Motor neuron (in vitro differentiated cells): Measurements from ENCODE around the gene TNIK. TPM values are rescaled to one million over a fixed set of nuclear protein-coding genes. Genes with fewer than 3 reads are reported as not detected.
A peak's percentile ranks its signal among the peaks of the same experiment; 100 is the strongest.

Experiments used
- ATAC-seq, 8 experiments: fragments of 200-7000 bp; cut with Tn5 transposase; replicated peaks in 6 of 8; 2 replicates each; pipeline ENCODE4 v1.8.0; 2021; ENCODE audit warnings: mild to moderate bottlenecking in 8 of 8, moderate library complexity in 8 of 8
- H3K27ac ChIP-seq, 2 donors: fragments of 250-450 bp; sonication (Bioruptor Pico); 2 replicates each; pipeline ENCODE4 v1.9.0; 2021; ENCODE audit warnings: antibody characterized with exemption in 2 of 2, mild to moderate bottlenecking in 2 of 2, moderate library complexity in 1 of 2
- H3K4me1 ChIP-seq, 2 donors: fragments of 250-450 bp; sonication (Bioruptor Pico); replicated peaks in 1 of 2; 2 replicates each; pipeline ENCODE4 v1.6.1; 2021; ENCODE audit warnings: antibody characterized with exemption in 2 of 2, mild to moderate bottlenecking in 2 of 2, moderate library complexity in 1 of 2
- H3K4me3 ChIP-seq, 5 donors: fragments of 250-450 bp; sonication (Bioruptor Pico); 2 replicates each; pipeline ENCODE4 v1.9.0; 2021; ENCODE audit warnings: antibody characterized with exemption in 5 of 5, mild to moderate bottlenecking in 5 of 5, moderate library complexity in 4 of 5
- WGBS, 10 experiments: fragments of 450-650 bp; shearing (Covaris generic); methylation state at CpG; one replicate each; pipeline ENCODE4 v1.0.0; 2022; 5-methylcytosine and 5-hydroxymethylcytosine counted together
- in situ Hi-C, 9 experiments: fragments of 400-800 bp; cut with MboI; loops; one replicate each; pipeline ENCODE4 v1.15.0; 2021; ENCODE audit warnings: low sequenced_read_pairs in 9 of 9, low pct_unique_long_range_greater_than_20kb in 2 of 9; ENCODE audit not compliant: unreplicated experiment in 9 of 9
- total RNA-seq, 8 experiments: library from RNA; unstranded; fragments of 300-600 nt; gene quantifications; 2 replicates each; pipeline versions ENCODE4 v1.2.3 to v1.2.4, GENCODE V29; 2022

Gene TNIK
- total RNA-seq, 8 experiments from 2014 or later, result 0.87 to 76.5 (median 23.3) TPM

DNA sequence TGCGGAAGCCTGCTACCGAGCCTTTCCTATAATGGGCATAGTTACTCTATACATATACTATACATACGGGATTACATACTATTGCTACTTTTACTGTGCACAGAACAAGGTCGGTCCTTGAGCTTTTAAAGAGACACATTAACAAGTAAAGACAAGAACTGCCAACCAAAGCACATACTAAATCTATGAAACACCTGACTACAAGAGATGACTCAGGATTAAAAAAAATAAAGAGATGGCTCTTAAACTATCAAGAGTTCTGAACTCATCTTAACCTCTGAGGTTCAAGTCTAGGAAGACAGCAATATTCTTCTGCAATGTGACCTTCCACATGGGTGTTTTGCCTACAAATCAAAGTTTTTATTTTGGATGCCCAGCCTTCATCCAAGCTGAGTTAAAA, 106.8 kb downstream of the TNIK start:
- ATAC-seq, result no peak
- in situ Hi-C loops, result no loop called here
- H3K4me3 ChIP-seq, result no peak overlapping the region
- 20 to 100% (median 90%) methylated on average over 1 to 4 of the region's 4 CpGs; no CpG with 5 or more reads in 2 of the 10 experiments for WGBS, 10 experiments
- no peak overlapping the region for H3K27ac ChIP-seq
- H3K4me1 ChIP-seq, result peaks cover 17 to 22% of the 10 kb centered on the region in 2 donors

DNA sequence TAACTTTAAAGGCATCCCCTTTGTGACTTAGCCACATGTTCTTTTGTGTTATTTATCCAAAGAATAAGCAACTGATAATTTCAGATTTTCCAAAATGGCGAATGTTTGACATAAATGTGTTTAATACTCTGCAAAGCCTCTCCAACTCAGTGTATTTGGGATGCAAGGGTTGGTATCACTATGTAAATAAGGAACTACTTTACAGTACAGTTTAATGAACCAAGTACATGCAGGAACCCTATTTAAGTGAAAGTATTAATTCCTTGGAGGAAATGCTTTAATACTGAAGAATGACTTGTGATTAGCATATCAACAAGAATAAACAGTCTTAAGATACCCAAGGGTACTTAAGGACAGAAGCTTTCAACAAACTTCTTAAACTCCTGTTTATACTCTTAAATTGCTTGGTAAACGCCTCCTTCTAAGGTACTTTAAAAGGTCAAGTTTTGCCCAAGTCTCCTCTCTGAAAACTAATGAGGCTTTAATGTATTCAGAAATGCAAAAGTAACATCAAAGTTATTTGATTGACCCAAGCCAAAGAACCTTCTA, 107.7 kb downstream of the TNIK start:
- WGBS, 10 experiments, result 60 to 100% (median 90%) methylated on average over 1 to 2 of the region's 2 CpGs; no CpG with 5 or more reads in 1 of the 10 experiments
- Histone ChIP-seq H3K4me1 (peaks cover 25 to 32% of the 10 kb centered on the region in 2 donors), H3K4me3 (no peak overlapping the region), H3K27ac (no peak overlapping the region)
- no peak for ATAC-seq
- in situ Hi-C loops, result no loop called here

DNA sequence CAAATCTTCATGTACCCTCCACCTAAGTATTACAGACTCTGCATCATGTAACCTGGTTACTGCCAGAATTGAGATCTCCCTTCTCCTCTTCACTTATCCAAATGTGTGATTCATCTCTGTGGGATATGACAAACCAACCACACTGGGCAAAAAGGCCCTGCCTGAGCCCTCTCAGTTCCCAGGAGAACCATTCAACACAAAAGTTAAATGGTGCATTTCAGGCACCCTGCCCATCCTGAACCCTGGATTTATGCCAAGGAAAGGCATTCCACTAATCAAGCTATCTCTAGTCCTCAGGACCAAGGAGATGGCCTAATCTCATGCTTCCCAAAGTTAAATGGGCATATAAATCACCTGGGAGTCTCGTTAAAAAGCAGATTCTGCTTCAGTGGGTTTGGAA, 108.5 kb downstream of the TNIK start:
- no peak overlapping the region for H3K27ac ChIP-seq
- H3K4me1 ChIP-seq, result peaks cover 33 to 40% of the 10 kb centered on the region in 2 donors
- WGBS, 10 experiments, result 60 to 80% (median 67%) methylated on average over 1 of the region's 1 CpG; no CpG with 5 or more reads in 7 of the 10 experiments
- in situ Hi-C loops, result no loop called here
- ATAC-seq, result peak in 3 of 8 experiments; percentile 2 to 54 (median 38)
- H3K4me3 ChIP-seq, result no peak overlapping the region

DNA sequence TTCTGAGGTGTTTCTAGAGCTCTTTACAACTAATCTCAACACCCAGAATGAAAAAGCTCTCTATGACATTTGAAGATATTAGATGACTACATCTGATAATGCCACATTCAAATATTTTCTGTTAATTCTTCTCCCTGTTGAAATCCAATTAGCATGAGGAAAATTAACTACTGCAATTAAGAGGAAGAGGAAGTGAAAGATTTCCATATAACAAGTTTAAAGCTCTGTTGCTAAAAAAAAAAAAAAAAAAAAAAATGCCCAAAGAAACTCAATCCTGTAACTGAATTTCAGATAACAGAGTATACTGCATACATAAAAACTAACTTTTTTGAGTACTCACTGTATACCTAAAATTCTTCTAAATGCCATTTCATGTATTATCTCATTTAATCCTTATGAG, 109.8 kb downstream of the TNIK start:
- no peak for ATAC-seq
- in situ Hi-C loops, result no loop called here
- peaks cover 34 to 44% of the 10 kb centered on the region in 2 donors for H3K4me1 ChIP-seq
- H3K27ac ChIP-seq, result no peak overlapping the region
- H3K4me3 ChIP-seq, result no peak overlapping the region

DNA sequence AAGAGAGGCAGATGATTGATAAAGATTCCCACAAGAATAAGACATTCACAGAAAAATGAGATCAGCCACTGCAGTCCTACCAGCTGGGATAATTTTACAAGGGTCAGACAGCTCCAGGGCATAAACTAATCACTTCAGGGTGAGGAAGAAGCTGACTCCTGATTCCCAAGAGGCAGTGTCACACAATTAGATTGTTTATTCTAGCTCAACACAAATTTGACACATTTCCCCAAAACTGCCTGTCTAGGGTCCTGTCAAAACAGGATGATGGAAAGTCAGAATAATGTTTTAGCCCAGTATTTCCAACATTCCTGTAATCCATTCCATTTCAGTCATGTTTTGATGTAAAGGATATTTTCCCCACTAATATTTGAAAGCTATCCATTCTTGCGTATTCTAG, 110.8 kb downstream of the TNIK start:
- in situ Hi-C loops, result no loop called here
- ATAC-seq, result peak in 5 of 8 experiments; percentile 53 to 92 (median 79)
- Histone ChIP-seq H3K4me1 (peaks cover 39 to 41% of the 10 kb centered on the region in 2 donors), H3K27ac (no peak overlapping the region), H3K4me3 (no peak overlapping the region)
- 75 to 100% (median 100%) methylated on average over 1 of the region's 1 CpG; no CpG with 5 or more reads in 1 of the 10 experiments for WGBS, 10 experiments

DNA sequence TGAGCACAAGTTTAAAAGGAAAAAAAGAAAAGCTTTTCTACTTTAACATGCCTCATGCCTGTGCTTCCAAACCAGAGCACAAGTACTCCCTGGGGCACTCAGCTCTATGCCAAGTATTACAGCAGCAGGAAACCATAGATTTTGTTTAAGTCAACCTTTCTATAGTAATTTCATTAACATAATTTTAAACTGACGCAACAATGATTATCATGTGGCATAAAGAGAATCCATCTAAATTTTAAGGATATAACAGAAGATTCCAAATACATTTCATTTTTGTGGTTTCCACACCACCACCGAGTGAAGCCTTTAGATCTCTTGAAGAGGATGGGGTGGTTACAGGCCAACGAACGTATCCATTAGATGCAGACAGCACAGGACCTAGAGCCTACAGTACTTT, 112.1 kb downstream of the TNIK start:
- in situ Hi-C loops, result no loop called here
- 22 to 89% (median 81%) methylated on average over 1 to 4 of the region's 4 CpGs for WGBS, 10 experiments
- Histone ChIP-seq H3K4me1 (peaks cover 38% of the 10 kb centered on the region in 2 donors), H3K4me3 (no peak overlapping the region), H3K27ac (no peak overlapping the region)
- no peak for ATAC-seq

DNA sequence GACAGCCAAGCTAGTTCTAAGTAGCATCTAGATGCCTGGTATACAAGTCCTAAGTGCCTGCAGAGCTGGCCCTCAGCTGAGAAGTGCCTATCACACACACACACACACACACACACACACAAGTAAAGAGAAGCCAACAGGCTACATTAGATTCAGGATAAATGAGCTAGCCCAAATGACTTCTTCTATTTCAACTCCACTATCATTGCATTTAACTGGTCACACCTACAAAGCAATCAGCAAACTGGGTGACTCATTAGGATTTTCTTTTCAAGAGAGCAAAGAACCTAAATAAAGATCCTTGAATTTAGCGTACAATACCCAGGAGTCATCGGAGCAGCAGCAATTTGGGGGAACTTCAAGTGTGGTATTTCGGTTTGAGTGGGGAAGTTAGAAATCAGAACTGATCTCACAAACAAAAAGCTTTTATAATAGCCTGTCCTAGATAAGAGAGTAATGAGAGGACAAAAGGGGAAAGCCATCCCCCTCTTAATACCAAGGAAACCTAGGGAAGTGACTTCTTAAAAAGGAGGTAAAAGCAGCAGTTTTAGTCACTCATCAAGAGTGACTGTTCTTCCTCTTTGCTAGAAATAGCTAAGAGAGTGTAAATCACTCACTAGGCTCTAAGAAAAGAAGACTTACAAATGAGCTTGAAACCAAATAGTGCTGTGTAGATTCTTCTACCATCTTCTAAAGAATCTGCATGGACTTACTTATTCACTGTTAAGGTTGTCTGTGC, 112.7 kb downstream of the TNIK start:
- no peak overlapping the region for H3K27ac ChIP-seq
- no peak overlapping the region for H3K4me3 ChIP-seq
- in situ Hi-C loops, result no loop called here
- 14 to 67% (median 43%) methylated on average over 1 to 3 of the region's 3 CpGs; no CpG with 5 or more reads in 4 of the 10 experiments for WGBS, 10 experiments
- ATAC-seq, result peak in 7 of 8 experiments; percentile 3 to 46 (median 13)
- peaks cover 36 to 38% of the 10 kb centered on the region in 2 donors for H3K4me1 ChIP-seq

DNA sequence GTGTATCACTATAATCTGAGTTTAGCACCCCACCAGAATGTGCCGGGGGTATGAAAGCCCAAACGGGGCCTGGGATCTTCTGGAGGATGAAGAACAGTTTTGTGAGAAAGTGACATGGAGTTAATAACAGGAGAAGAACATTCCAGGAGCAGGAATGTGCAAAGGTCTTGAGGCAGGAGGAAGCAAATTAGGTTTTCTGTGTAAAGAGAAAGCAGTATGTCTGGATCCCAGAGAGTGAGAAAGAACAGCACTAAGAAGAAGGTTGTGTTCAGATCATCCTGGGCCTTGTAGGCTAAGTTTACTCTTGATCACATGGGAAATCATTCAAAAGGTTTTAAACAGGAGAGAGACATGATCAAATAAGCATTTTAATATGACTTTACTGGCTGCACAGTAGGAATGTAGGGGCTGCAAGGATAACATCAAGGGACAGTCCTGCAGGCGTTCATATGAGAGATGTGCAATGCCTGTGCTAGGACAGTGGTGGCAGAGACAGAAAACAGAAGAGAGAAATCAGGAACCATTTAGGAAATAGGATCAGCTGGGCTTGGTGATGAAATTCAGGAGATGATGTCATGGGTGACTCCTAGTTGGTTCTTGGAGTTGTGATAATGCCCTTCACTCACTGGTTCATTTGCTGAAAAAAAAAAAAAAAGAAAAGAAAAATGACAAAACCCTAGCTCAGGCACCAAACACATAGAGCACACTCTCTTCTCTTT, 113.5 kb downstream of the TNIK start:
- WGBS, 10 experiments, result 73 to 100% (median 98%) methylated on average over 1 to 3 of the region's 3 CpGs; no CpG with 5 or more reads in 2 of the 10 experiments
- no peak overlapping the region for H3K4me3 ChIP-seq
- in situ Hi-C loops, result no loop called here
- H3K4me1 ChIP-seq, result peaks cover 36 to 38% of the 10 kb centered on the region in 2 donors
- H3K27ac ChIP-seq, result no peak overlapping the region
- ATAC-seq, result peak in 6 of 8 experiments; percentile 15 to 83 (median 60)

DNA sequence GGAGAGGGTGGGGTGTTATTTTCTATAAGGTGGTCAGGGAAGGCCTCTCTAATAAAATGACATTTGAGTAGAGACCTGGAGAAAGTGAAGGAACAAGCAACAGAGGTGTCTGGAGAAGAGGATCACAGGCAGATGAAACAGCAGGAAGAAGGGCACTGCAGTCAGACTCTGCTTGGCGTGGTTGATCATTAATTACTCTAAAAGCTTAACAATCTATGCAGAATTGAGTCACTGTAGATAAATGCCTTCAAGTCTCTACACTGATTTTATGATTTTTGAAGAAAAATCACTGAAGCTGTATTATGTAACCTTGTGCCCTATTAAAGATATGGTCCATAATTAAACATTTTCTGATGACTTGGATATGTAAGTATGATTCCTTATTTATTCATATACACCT, 114.2 kb downstream of the TNIK start:
- Histone ChIP-seq H3K4me3 (no peak overlapping the region), H3K4me1 (peaks cover 36 to 38% of the 10 kb centered on the region in 2 donors), H3K27ac (no peak overlapping the region)
- no peak for ATAC-seq
- 40 to 100% (median 82%) methylated on average over 1 of the region's 1 CpG; no CpG with 5 or more reads in 1 of the 10 experiments for WGBS, 10 experiments
- in situ Hi-C loops, result no loop called here

DNA sequence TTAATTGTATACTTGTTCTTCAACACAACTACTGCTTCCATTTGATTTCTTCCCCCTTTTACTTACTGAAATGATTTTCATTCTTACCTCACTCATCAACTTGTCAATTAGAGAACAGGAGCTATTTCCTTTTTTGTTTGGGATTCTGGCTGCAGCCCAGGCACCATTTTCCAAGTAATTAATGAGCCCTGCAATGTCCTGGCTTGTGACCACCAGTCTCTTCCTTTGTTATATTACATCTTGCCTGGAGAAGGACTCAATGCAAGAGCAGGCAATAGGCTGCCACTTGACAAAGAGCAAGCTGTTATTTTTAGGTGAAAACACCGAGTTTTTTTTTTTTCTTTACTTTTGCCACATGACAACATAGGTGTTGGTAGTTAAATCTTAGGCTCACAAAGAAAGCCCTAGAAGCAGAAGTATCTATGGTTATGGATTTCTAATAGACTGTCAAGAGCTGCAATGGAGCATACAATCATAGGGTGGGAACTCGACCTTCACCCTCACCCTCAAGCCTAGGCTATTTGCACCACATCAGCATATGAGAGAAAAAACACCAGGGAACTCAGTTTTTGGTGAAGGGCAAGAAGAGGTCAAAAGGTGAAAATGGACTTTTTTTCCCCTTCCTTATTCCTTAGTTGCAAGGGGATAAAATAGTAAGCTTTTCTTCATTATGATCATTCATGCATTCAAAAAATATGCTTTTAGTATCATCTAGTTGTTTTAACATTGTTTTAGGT, 114.9 kb downstream of the TNIK start:
- peak in 3 of 8 experiments; percentile 41 to 58 (median 57) for ATAC-seq
- Histone ChIP-seq H3K27ac (no peak overlapping the region), H3K4me1 (peaks cover 36 to 38% of the 10 kb centered on the region in 2 donors), H3K4me3 (no peak overlapping the region)
- WGBS, 10 experiments, result 0 to 33% (median 20%) methylated on average over 1 to 2 of the region's 2 CpGs; no CpG with 5 or more reads in 1 of the 10 experiments
- in situ Hi-C loops, result no loop called here

DNA sequence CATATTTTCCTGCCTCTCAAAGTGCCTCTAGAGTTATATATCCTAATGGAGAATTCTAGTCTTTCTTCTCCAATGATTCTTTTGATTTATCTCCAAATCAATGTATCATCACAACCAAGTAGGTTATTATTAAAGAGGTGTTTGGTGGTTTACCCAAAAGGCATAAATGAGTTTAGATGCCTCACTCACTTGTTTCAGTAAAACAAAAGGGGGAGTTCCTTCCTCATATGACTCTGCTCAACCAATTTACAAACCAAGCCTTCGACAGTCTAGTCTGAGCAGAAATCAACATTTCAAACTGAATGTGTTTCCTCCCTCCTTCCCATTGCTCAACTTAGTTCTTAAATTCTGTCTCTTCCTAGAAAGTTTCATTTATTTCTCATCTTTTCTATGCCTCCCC, 116.5 kb downstream of the TNIK start:
- H3K4me1 ChIP-seq, result peaks cover 24 to 26% of the 10 kb centered on the region in 2 donors
- no peak overlapping the region for H3K27ac ChIP-seq
- WGBS, 10 experiments, result 17 to 100% (median 80%) methylated on average over 1 of the region's 1 CpG; no CpG with 5 or more reads in 1 of the 10 experiments
- H3K4me3 ChIP-seq, result no peak overlapping the region
- no peak for ATAC-seq
- in situ Hi-C loops, result no loop called here

DNA sequence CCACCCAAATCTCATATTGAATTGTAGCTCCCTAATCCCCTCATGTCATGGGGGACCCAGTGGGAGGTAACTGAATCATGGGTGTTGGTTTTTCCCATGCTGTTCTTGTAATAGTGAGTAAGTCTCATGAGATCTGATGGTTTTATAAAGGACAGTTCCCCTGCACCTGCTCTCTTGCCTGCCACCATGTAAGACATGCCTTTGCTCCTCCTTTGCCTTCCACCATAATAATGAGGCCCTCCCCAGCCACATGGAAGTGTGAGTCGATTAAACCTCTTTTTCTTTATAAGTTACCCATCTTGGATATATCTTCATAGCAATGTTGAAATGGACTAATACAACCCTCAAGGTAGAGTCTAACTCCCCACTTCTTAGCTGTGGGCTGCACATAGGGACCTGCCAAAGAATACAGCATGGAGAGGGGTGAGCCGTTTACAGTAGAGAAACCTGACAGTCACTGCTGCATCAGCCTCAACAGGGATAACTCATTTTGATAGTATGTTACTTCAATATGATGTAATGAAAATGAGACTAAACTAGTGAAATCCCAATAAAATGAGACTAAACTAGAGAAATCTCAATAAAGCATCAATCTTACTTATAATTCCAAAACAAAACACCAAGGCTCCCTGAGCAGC, 117.3 kb downstream of the TNIK start:
- 83 to 100% (median 100%) methylated on average over 1 of the region's 2 CpGs; no CpG with 5 or more reads in 5 of the 10 experiments for WGBS, 10 experiments
- no peak for ATAC-seq

More for the DNA sequence above, 117.3 kb downstream of the TNIK start:
- H3K4me1 ChIP-seq, result peaks cover 18% of the 10 kb centered on the region in 2 donors
- no peak overlapping the region for H3K4me3 ChIP-seq
- in situ Hi-C loops, result no loop called here
- no peak overlapping the region for H3K27ac ChIP-seq
